Measurements from ENCODE around the gene PIGZ. TPM values are rescaled to one million over a fixed set of nuclear protein-coding genes. Genes with fewer than 3 reads are reported as not detected.

Gene PIGZ
- total and polyA plus RNA-seq, 10 donors = 2.0 to 5.1 (median 2.5) TPM

GRCh38 chr3:196975349-196975748, 6.7 kb upstream of the PIGZ start:
- DNase-seq = no peak
- Histone ChIP-seq H3K4me3 (no peak overlapping the region), H3K27me3 (replicated peaks in 1 of 7) (peaks cover 0 to 23% (median 0%) of the 10 kb centered on the region in 7 donors), H3K9me3 (no peaks in the 10 kb centered on the region), H3K27ac (no peak overlapping the region), H3K4me1 (peaks cover 0 to 9% (median 3%) of the 10 kb centered on the region in 6 donors), H3K36me3 (no peaks in the 10 kb centered on the region)
- WGBS, 5 donors = 72 to 90% (median 86%) methylated on average over 3 to 4 of the region's 4 CpGs
- no peak for TF ChIP-seq POLR2A (IDR thresholded peaks at IDR 0.05)
- TF ChIP-seq, protein P1, sequence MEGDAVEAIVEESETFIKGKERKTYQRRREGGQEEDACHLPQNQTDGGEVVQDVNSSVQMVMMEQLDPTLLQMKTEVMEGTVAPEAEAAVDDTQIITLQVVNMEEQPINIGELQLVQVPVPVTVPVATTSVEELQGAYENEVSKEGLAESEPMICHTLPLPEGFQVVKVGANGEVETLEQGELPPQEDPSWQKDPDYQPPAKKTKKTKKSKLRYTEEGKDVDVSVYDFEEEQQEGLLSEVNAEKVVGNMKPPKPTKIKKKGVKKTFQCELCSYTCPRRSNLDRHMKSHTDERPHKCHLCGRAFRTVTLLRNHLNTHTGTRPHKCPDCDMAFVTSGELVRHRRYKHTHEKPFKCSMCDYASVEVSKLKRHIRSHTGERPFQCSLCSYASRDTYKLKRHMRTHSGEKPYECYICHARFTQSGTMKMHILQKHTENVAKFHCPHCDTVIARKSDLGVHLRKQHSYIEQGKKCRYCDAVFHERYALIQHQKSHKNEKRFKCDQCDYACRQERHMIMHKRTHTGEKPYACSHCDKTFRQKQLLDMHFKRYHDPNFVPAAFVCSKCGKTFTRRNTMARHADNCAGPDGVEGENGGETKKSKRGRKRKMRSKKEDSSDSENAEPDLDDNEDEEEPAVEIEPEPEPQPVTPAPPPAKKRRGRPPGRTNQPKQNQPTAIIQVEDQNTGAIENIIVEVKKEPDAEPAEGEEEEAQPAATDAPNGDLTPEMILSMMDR (IDR thresholded peaks at IDR 0.05 in 8 of 11, conservative IDR thresholded peaks at IDR 0.05 in 3 of 11) = no peak
- TF ChIP-seq POLR2AphosphoS5 (IDR thresholded peaks at IDR 0.05) = no peak
- intact Hi-C loops (cut with DNase I; ENCODE audit: low total_unique reads) = loop anchor here (10.0 kb wide), 1 partner anchor 209 kb away; no protein-coding TSS in a partner anchor

DNA sequence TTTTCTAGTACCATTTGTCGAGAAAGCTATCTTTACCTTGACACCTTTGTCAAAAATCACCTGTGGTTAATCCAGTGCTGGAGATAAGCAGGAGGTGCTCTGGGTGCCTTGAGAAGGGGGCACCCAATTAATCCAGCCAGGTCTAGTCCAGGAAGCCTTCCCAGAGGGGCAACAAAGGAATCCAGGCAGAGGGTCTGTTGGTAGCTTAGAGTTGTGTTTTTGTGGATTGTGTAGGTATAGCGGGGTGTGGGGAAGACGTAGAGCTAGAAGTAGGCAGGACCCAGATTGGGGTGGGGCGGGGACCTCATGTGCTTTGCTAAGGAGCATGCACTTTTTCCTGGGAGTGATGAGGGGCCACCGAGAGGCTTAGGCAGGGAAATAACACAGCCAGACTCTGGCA, 6.0 kb upstream of the PIGZ start:
- Histone ChIP-seq H3K27ac (no peak overlapping the region), H3K9me3 (no peaks in the 10 kb centered on the region), H3K4me1 (peaks cover 0 to 14% (median 9%) of the 10 kb centered on the region in 6 donors), H3K4me3 (no peak overlapping the region), H3K36me3 (no peaks in the 10 kb centered on the region), H3K27me3 (replicated peaks in 1 of 7) (peaks cover 0 to 17% (median 0%) of the 10 kb centered on the region in 7 donors)
- intact Hi-C loops (cut with DNase I; ENCODE audit: low total_unique reads) = loop anchor here (10.0 kb wide), 1 partner anchor 210 kb away; no protein-coding TSS in a partner anchor
- TF ChIP-seq, protein P1 (IDR thresholded peaks at IDR 0.05 in 8 of 11, conservative IDR thresholded peaks at IDR 0.05 in 3 of 11) = no peak
- no peak for TF ChIP-seq POLR2AphosphoS5 (IDR thresholded peaks at IDR 0.05)
- TF ChIP-seq POLR2A (IDR thresholded peaks at IDR 0.05) = no peak
- WGBS, 5 donors = 80 to 97% (median 88%) methylated on average over 5 of the region's 5 CpGs
- no peak for DNase-seq

- intact Hi-C loops (cut with DNase I; ENCODE audit: low total_unique reads) = loop anchor here (10.0 kb wide), 1 partner anchor 214 kb away; no protein-coding TSS in a partner anchor
- no peak for DNase-seq
- TF ChIP-seq POLR2A (IDR thresholded peaks at IDR 0.05) (no peak), POLR2AphosphoS5 (IDR thresholded peaks at IDR 0.05) (no peak)
- TF ChIP-seq, protein P1 (IDR thresholded peaks at IDR 0.05 in 8 of 11, conservative IDR thresholded peaks at IDR 0.05 in 3 of 11) = no peak
Measured at GRCh38 chr3:196971094-196971698, 2.6 kb upstream of the PIGZ start.

DNA sequence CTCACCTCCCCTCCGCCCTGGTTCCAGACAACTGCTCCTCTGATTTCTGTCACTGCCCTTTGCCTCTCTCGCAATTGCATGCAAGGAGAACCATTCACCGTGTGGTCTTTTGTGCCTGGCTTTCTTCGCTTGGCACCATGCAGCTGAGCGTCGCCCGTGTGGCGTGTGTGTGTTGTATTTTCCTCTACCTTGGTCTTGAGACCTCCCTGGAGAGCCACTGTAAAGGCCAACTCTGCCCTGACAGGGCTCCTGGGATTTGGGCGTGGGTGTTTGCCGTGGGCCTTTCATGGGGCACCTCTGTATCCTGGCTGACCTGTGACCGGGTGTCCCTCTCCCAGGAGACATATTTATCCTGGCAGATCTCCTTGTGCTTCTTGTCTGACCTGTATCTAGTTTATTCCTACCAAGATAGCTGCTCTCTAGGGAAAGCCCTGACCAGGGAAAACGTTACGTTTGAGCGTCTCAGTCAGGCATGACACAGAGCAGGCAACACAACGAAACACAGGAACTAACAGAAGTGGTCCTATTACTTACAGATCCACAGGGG, 2.0 kb upstream of the PIGZ start:
- no peaks in the 10 kb centered on the region for H3K36me3 ChIP-seq
- TF ChIP-seq POLR2AphosphoS5 (IDR thresholded peaks at IDR 0.05) (no peak), POLR2A (IDR thresholded peaks at IDR 0.05) (no peak)
- TF ChIP-seq, protein P1 (IDR thresholded peaks at IDR 0.05 in 8 of 11, conservative IDR thresholded peaks at IDR 0.05 in 3 of 11) = no peak
- 81 to 92% (median 86%) methylated on average over 15 of the region's 15 CpGs for WGBS, 5 donors
- no peaks in the 10 kb centered on the region for H3K9me3 ChIP-seq
- H3K27ac ChIP-seq = no peak overlapping the region
- peaks cover 0 to 26% (median 17%) of the 10 kb centered on the region in 6 donors for H3K4me1 ChIP-seq
- peak; percentile 30 for DNase-seq
- H3K27me3 ChIP-seq (replicated peaks in 1 of 7) = peaks cover 0 to 7% (median 0%) of the 10 kb centered on the region in 7 donors
- peak overlapping the region in 1 of 8 donors; percentile 97 for H3K4me3 ChIP-seq
- intact Hi-C loops (cut with DNase I; ENCODE audit: low total_unique reads) = loop anchor here (10.0 kb wide), 1 partner anchor 214 kb away; no protein-coding TSS in a partner anchor

More at GRCh38 chr3:196971094-196971698, 2.6 kb upstream of the PIGZ start:
- no peak overlapping the region for H3K27ac ChIP-seq
- H3K27me3 ChIP-seq (replicated peaks in 1 of 7) = peaks cover 0 to 7% (median 0%) of the 10 kb centered on the region in 7 donors
- no peaks in the 10 kb centered on the region for H3K9me3 ChIP-seq
- H3K4me3 ChIP-seq = no peak overlapping the region
- 69 to 94% (median 81%) methylated on average over 5 to 7 of the region's 7 CpGs for WGBS, 5 donors
- no peaks in the 10 kb centered on the region for H3K36me3 ChIP-seq
- H3K4me1 ChIP-seq = peaks cover 0 to 26% (median 17%) of the 10 kb centered on the region in 6 donors
